ENCODE data around the gene UNKL.

Gene UNKL

GRCh38 chr16:1348441-1348840 is 66.1 kb downstream of the UNKL start:
- no peak for DNase-seq

- no peak for DNase-seq
Measured at GRCh38 chr16:1347962-1348361, 66.5 kb downstream of the UNKL start.

- no peak for DNase-seq
Measured at GRCh38 chr16:1347286-1347855, 67.1 kb downstream of the UNKL start.

DNA sequence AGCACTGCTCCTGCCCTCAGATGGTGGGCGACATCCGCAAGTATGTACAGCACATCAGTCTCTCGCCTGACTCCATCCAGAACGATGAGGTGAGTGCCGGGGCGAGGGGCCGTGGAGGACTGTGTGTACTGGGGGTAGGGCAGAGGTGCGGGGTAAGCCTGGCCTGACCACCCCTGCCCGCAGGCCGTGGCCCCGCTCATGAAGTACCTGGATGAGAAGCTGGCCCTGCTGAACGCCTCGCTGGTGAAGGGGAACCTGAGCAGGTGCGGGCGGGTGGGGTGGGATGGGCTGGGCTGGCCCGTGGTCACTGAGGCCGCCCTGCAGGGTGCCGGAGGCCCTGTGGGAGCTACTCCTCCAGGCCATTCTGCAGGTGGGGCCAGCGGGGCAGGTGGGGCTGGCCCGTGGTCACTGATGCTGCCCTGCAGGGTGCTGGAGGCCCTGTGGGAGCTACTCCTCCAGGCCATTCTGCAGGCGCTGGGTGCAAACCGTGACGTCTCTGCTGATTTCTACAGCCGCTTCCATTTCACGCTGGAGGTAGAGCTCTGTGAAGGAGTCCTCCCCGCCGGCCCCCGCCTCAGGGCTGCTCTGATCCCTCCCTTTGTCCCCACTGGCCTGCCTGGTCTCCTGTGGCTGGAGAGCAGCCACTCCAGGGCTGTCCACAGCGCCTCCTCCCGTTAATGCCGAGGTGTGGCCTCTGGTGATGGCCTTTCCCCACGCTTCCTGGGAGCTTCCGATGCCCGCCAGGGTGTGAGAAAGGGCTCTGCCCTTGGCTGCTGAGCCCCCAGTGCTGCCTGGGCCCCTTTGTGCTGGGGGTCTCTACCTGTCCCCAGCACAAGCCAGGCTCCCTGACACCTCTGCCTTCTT is 67.8 kb downstream of the UNKL start:
- no peak for DNase-seq

DNA sequence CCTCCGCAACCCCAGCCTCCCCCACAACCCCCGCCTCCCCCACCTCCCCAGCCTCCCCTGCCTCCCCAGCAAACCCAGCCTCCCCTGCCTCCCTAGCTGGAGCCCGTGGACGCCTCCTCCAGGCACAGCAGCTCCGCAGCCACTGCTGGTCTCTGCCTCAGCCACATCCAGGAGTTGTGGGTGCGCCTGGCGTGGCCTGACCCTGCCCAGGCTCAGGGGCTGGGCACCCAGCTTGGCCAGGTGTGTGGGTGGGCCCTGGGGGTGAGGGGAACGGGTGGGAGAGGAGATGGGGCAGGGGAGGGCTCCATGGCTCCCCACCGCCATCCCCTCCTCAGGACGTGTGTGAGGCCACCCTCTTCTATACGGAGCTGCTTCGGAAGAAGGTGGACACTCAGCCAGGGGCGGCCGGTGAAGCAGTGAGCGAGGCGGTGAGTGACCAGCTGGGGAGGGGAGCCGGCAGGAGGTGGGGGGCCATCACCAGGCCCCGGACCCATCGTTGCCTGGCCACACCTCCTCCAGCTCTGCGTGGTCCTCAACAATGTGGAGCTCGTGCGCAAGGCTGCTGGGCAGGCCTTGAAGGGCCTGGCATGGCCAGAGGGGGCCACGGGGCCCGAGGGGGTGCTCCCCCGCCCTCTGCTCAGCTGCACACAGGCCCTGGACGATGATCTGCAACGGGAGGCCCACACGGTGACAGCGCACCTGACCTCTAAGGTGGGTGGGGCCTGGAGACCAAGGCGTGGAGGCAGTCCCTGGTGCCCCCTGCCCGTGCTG is 68.7 kb downstream of the UNKL start:
- no peak for DNase-seq

GRCh38 chr16:1345087-1345486 is 69.4 kb downstream of the UNKL start:
- DNase-seq = no peak

GRCh38 chr16:1344499-1344898 is 70.0 kb downstream of the UNKL start:
- DNase-seq = no peak

- DNase-seq = no peak
Measured at GRCh38 chr16:1343428-1344242, 70.9 kb downstream of the UNKL start.

- DNase-seq = peak; percentile 94
Measured at GRCh38 chr16:1342526-1343427, 71.7 kb downstream of the UNKL start.

- DNase-seq = no peak
Measured at GRCh38 chr16:1341495-1342420, 72.7 kb downstream of the UNKL start.

DNA sequence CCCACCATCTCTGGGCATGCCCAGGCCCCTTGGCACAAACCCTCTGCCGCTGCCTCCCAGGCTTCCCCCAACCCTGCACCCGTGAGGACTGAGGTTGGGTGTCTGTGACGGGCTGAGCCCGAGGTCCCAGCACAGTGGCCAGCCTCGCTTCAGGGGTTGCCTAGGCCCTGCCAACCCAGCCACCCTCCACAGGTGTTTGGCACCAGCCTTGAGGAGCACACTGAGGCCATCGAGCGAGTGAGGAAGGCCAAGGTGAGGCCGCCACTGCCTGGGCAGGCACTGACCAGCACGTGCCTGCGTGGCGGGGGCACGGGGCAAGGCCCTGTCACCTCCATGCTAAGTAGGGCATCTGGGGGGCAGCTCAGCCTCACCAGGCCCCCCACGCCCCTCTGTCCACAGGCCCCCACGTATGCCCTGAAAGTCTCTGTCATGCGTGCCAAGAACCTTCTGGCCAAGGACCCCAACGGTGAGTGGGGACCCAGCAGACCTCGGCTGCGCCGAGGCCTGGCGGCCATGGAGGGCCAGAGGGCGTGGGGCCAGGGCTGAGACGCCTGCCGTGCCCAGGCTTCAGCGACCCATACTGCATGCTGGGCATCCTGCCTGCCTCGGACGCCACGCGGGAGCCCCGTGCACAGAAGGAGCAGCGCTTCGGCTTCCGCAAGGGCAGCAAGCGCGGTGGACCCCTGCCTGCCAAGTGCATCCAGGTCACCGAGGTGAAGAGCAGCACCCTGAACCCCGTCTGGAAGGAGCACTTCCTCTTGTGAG is 73.6 kb downstream of the UNKL start:
- no peak for DNase-seq

- DNase-seq = no peak
Measured at GRCh38 chr16:1338855-1339675, 75.4 kb downstream of the UNKL start.

DNA sequence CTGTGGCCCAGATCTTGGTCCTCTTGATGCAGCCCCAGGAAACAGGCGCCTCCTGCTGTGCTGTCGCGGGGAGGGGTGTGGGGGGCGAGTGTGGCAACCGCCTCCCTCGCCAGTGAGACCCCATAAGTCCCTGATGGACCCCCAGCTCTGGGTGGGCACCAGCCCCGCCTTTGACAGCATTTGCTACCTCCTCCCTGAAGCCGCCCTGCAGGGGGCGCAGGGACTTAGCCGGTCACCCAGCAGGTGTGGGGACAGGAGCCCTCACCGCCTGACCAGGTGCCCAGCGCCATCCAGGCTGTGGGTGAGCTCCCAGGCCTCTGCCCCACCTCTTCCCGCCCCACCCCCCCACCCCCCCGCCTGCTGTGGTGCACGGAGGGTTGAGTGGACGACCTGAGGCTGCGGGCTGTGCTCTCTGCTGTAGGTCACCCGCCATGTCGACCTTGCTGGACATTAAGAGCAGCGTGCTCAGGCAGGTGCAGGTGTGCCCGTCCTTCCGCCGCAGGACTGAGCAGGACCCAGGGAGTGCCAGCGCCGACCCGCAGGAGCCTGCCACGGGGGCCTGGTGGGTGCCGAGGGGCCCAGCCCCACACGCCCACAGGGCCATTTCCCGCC is 76.3 kb downstream of the UNKL start:
- no peak for DNase-seq

DNA sequence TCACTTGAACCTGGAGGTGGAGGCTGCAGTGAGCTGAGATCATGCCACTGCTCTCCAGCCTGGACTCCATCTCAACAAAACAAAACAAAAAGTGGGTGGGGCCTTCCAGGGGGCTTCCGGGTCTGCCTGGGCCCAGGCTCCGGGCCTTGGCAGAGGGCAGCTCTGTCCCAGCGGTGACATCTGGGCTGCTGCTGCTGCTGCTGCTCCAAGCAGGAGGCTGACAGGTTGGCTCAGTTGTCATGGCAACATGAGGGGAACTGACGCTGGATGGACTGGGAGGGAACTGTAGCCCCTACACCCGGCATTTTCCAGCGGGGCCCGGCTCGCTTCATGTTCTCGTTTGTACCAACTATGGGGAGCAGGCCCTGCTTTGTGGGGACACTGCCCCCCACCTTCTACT is 77.0 kb downstream of the UNKL start:
- no peak for DNase-seq

DNA sequence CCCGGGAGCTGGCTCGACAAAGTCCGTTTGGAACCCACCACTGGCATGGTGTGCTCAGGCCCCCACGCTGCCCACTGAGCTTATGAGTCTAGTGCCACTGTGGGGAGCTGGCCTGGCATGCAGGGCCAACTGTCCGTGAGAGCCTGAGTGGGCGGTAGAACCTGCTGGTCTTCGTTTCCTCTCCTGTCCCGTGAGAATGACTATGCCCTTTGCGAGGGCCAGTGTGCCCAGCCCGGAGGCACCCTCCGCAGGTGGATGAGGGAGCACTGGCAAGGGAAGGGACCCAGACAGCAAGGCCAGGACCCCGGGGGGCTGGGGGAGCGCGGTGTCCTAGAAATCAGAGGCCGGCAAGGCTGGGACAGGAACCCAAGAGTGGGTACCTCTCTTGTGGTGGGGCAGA is 77.9 kb downstream of the UNKL start:
- no peak for DNase-seq

DNA sequence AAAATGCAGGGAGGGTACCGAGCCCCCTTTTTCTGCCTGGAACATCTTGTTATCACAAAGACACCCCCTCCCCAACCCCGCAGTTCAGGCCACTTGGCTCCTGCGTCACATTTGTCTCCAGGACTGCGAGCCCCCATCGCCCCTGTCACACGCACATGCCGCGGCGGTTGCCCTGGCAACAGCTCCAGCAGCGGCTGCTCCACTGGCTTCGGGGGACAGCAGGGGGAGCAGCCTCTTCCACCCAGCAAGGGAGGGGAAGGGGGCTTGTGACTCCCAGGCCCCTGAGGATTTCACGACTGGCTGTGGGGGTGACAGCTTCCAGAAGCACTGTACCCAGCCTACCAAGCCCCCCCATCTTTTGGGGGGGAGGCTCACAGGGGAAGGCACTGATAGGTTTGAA is 78.5 kb downstream of the UNKL start:
- DNase-seq = no peak

- DNase-seq = no peak
Measured at GRCh38 chr16:1335211-1335971, 79.1 kb downstream of the UNKL start.

- DNase-seq = no peak
Measured at GRCh38 chr16:1334739-1335138, 79.8 kb downstream of the UNKL start.

Data from activated T-cell treated with anti-CD3 and anti-CD28 coated beads for 4 hours (primary cell).